ENCODE data around the gene TSFM.

GRCh38 chr12:57836442-57837375 lies 54.1 kb downstream of the TSFM start:
- no peak for TF ChIP-seq SMAD1 (CRISPR knock-in tag; IDR thresholded peaks at IDR 0.05; ENCODE audit: borderline replicate concordance, low read depth)
- no peak for TF ChIP-seq CTCF (CRISPR knock-in tag; IDR thresholded peaks at IDR 0.05)
- no peak for TF ChIP-seq POLR2AphosphoS5 (IDR thresholded peaks at IDR 0.05; ENCODE audit: low read depth, low read length)
- TF ChIP-seq ZFP41 (CRISPR knock-in tag; IDR thresholded peaks at IDR 0.05; ENCODE audit: borderline replicate concordance), result no peak
